Fibroblast of mammary gland (primary cell): ENCODE data around the gene PRUNE1.

Experiments
- DNase-seq: peaks from one replicate; pipeline ENCODE4 v3.0.0-alpha.2; 2010; ENCODE audit warnings: low read depth
- H3K4me3 ChIP-seq: 2 replicates; pipeline ENCODE4 v1.5.1; 2011; ENCODE audit warnings: low read depth, mild to moderate bottlenecking, low read length, moderate library complexity; ENCODE audit not compliant: control insufficient read depth
- CTCF ChIP-seq: conservative IDR thresholded peaks from 2 replicates; pipeline ENCODE4 v1.5.1; 2011; ENCODE audit warnings: low read depth, low read length, inconsistent platforms; ENCODE audit not compliant: control insufficient read depth, insufficient read depth

Gene PRUNE1

GRCh38 chr1:150987924-150988323 lies 20.3 kb upstream of the PRUNE1 start:
- DNase-seq, result no peak
- no peak for TF ChIP-seq CTCF
- no peak overlapping the region for H3K4me3 ChIP-seq

GRCh38 chr1:150992626-150993025 lies 15.6 kb upstream of the PRUNE1 start:
- no peak for TF ChIP-seq CTCF
- no peak overlapping the region for H3K4me3 ChIP-seq
- DNase-seq, result no peak

- H3K4me3 ChIP-seq, result no peak overlapping the region
- no peak for TF ChIP-seq CTCF
- no peak for DNase-seq
Observed at GRCh38 chr1:150994248-150994647, 14.0 kb upstream of the PRUNE1 start.

GRCh38 chr1:150995460-150995859 lies 12.8 kb upstream of the PRUNE1 start:
- no peak for TF ChIP-seq CTCF
- no peak overlapping the region for H3K4me3 ChIP-seq
- no peak for DNase-seq

GRCh38 chr1:150995896-150996295 lies 12.4 kb upstream of the PRUNE1 start:
- DNase-seq, result peak; percentile 44
- TF ChIP-seq CTCF, result peak; percentile 68
- H3K4me3 ChIP-seq, result no peak overlapping the region

GRCh38 chr1:150997126-150997872 lies 10.9 kb upstream of the PRUNE1 start:
- no peak for DNase-seq
- no peak for TF ChIP-seq CTCF
- no peak overlapping the region for H3K4me3 ChIP-seq
